Fibroblast of lung (primary cell): ENCODE results near the gene ACSS1.

Experiments
- CTCF ChIP-seq, 2 donors: IDR thresholded peaks in 1 of 2; conservative IDR thresholded peaks in 1 of 2; 1 replicate in 1 of 2; 2 replicates in 1 of 2; pipeline ENCODE4 v1.5.1; 2011 to 2012; ENCODE audit warnings: low read length in 2 of 2, control low read depth in 1 of 2, inconsistent platforms in 1 of 2, low read depth in 1 of 2, mild to moderate bottlenecking in 1 of 2
- EZH2 ChIP-seq: IDR thresholded peaks from 2 replicates; pipeline ENCODE4 v1.5.1; 2012; ENCODE audit warnings: low read length, control low read depth, mild to moderate bottlenecking; ENCODE audit errors: missing control alignments

DNA sequence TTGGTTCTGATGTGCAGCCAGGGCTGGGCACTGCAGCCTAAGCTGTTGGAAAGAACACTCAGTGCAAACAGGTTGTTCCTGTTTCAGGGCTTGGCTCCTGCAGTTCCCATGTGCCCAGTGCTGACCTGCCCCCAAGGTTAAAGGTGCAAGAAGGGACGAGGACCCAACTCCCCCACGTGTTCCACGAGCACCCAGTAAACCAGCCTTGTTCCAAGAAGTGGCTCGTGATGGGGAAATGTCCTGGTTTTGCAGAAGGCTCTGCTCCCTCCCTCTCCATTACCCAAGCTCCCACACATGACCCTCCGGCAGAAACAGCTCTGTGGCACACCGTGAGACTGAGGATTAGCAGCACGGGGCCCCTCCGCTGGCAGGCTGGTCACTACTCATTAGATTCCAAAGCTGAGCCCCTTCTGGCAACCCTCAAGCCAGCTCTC is 9.4 kb downstream of the ACSS1 start:
- TF ChIP-seq CTCF (conservative IDR thresholded peaks at IDR 0.05 in 1 of 2, IDR thresholded peaks at IDR 0.05 in 1 of 2; ENCODE audit: low read depth in 1 of 2, low read length in 2 of 2) (no peak), EZH2 (no peak)
